MM.1S (cell line): ENCODE measurements around the gene ENTPD3.

Experiments
- CTCF ChIP-seq: fragments of 300-600 bp; sonication (generic); IDR thresholded peaks from 2 replicates; pipeline ENCODE4 v1.5.1; 2016; ENCODE audit warnings: antibody characterized with exemption, low read length, mixed read lengths
- EZH2phosphoT487 ChIP-seq: fragments of 300-600 bp; sonication (generic); IDR thresholded peaks from 2 replicates; pipeline ENCODE4 v1.6.1; 2018; ENCODE audit warnings: antibody characterized with exemption, low read length

GRCh38 chr3:40340541-40341170 lies 46.3 kb upstream of the ENTPD3 start:
- TF ChIP-seq CTCF (no peak), EZH2phosphoT487 (no peak)
